KMS-11 (cell line): ENCODE data around the gene BCL2L13.

Experiments used
- H2AFZ ChIP-seq: fragments of 200-600 bp; sonication (generic); 2 replicates; pipeline ENCODE4 v1.6.1; 2016; ENCODE audit warnings: antibody characterized with exemption, mixed run types, low read depth
- H3K27ac ChIP-seq: fragments of 200-600 bp; sonication (generic); 2 replicates; pipeline ENCODE4 v1.6.1; 2016; ENCODE audit warnings: mild to moderate bottlenecking, mixed run types
- H3K27me3 ChIP-seq: fragments of 200-600 bp; sonication (generic); 2 replicates; pipeline ENCODE4 v1.6.1; 2017; ENCODE audit warnings: mild to moderate bottlenecking, low read depth, mixed run types, moderate library complexity; ENCODE audit not compliant: insufficient read depth
- H3K36me3 ChIP-seq: fragments of 200-600 bp; sonication (generic); 2 replicates; pipeline ENCODE4 v1.6.1; 2017; ENCODE audit warnings: mild to moderate bottlenecking, mixed run types; ENCODE audit not compliant: insufficient read depth
- H3K4me1 ChIP-seq: fragments of 200-600 bp; sonication (generic); 2 replicates; pipeline ENCODE4 v1.6.1; 2016; ENCODE audit warnings: mild to moderate bottlenecking, low read depth, mixed run types; ENCODE audit not compliant: poor library complexity, severe bottlenecking
- H3K4me2 ChIP-seq: fragments of 200-600 bp; sonication (generic); 2 replicates; pipeline ENCODE4 v1.7.0; 2016; ENCODE audit warnings: mild to moderate bottlenecking, mixed run types
- H3K4me3 ChIP-seq: fragments of 200-600 bp; sonication (generic); IDR thresholded peaks from 2 replicates; pipeline ENCODE4 v1.6.1; 2017; ENCODE audit warnings: low read depth, low read length, mixed read lengths; ENCODE audit not compliant: insufficient read depth
- H3K79me2 ChIP-seq: fragments of 200-600 bp; sonication (generic); 2 replicates; pipeline ENCODE4 v1.6.1; 2016; ENCODE audit warnings: low read depth, mixed run types; ENCODE audit not compliant: insufficient read depth
- H3K9ac ChIP-seq: fragments of 200-600 bp; sonication (generic); 2 replicates; pipeline ENCODE4 v1.6.1; 2016; ENCODE audit warnings: mild to moderate bottlenecking, mixed run types
- H4K20me1 ChIP-seq: fragments of 200-600 bp; sonication (generic); 2 replicates; pipeline ENCODE4 v1.6.1; 2016; ENCODE audit warnings: mild to moderate bottlenecking, mixed run types; ENCODE audit not compliant: insufficient read depth
- CTCF ChIP-seq: fragments of 200-600 bp; sonication (generic); conservative IDR thresholded peaks from 2 replicates; pipeline ENCODE4 v1.6.1; 2017; ENCODE audit warnings: low read depth, mild to moderate bottlenecking, antibody characterized with exemption, low read length, moderate library complexity, mixed read lengths

BCL2L13 gene

GRCh38 chr22:17724241-17724640 is 85.7 kb downstream of the BCL2L13 start:
- no peak overlapping the region for H3K4me2 ChIP-seq

GRCh38 chr22:17724678-17725499 is 86.3 kb downstream of the BCL2L13 start:
- Histone ChIP-seq H3K79me2 (no peaks in the 10 kb centered on the region), H3K27ac (no peak overlapping the region)
- TF ChIP-seq CTCF, result no peak

More at GRCh38 chr22:17724241-17724640, 85.7 kb downstream of the BCL2L13 start:
- no peak for TF ChIP-seq CTCF
- Histone ChIP-seq H3K79me2 (no peaks in the 10 kb centered on the region), H3K9ac (no peak overlapping the region), H3K27ac (no peak overlapping the region), H3K36me3 (no peaks in the 10 kb centered on the region), H3K4me3 (no peak overlapping the region), H2AFZ (no peak overlapping the region), H3K27me3 (no peaks in the 10 kb centered on the region), H4K20me1 (no peaks in the 10 kb centered on the region), H3K4me1 (no peaks in the 10 kb centered on the region)

GRCh38 chr22:17725500-17725796 is 86.9 kb downstream of the BCL2L13 start:
- H3K36me3 ChIP-seq, result no peaks in the 10 kb centered on the region
- no peak overlapping the region for H2AFZ ChIP-seq
- no peaks in the 10 kb centered on the region for H3K4me1 ChIP-seq
- H3K4me2 ChIP-seq, result no peak overlapping the region
- no peak overlapping the region for H3K9ac ChIP-seq
- H3K27ac ChIP-seq, result no peak overlapping the region
- no peak for TF ChIP-seq CTCF
- H3K27me3 ChIP-seq, result no peaks in the 10 kb centered on the region
- H3K4me3 ChIP-seq, result no peak overlapping the region
- no peaks in the 10 kb centered on the region for H3K79me2 ChIP-seq
- H4K20me1 ChIP-seq, result no peaks in the 10 kb centered on the region

More at GRCh38 chr22:17724678-17725499, 86.3 kb downstream of the BCL2L13 start:
- H3K4me1 ChIP-seq, result no peaks in the 10 kb centered on the region
- H3K36me3 ChIP-seq, result no peaks in the 10 kb centered on the region
- H4K20me1 ChIP-seq, result no peaks in the 10 kb centered on the region
- no peak overlapping the region for H3K9ac ChIP-seq
- H3K4me2 ChIP-seq, result no peak overlapping the region
- no peak overlapping the region for H3K4me3 ChIP-seq
- H3K27me3 ChIP-seq, result no peaks in the 10 kb centered on the region
- H2AFZ ChIP-seq, result no peak overlapping the region

- H3K4me3 ChIP-seq, result no peak overlapping the region
- no peak overlapping the region for H2AFZ ChIP-seq
- H3K79me2 ChIP-seq, result no peaks in the 10 kb centered on the region
- no peak overlapping the region for H3K4me2 ChIP-seq
- H3K27ac ChIP-seq, result no peak overlapping the region
- H3K4me1 ChIP-seq, result no peaks in the 10 kb centered on the region
- no peaks in the 10 kb centered on the region for H3K36me3 ChIP-seq
- no peak for TF ChIP-seq CTCF
- no peaks in the 10 kb centered on the region for H3K27me3 ChIP-seq
- H4K20me1 ChIP-seq, result no peaks in the 10 kb centered on the region
- H3K9ac ChIP-seq, result no peak overlapping the region
Measured at GRCh38 chr22:17726006-17726927, 87.7 kb downstream of the BCL2L13 start.
